T-cell (primary cell): ENCODE results near the gene STYK1. TPM values are rescaled to one million over a fixed set of nuclear protein-coding genes. Genes with fewer than 3 reads are reported as not detected.

ENCODE experiments used
- ATAC-seq, 4 experiments: fragments of 200-7000 bp in 3 of 4; fragments of 150-1000 bp in 1 of 4; cut with Tn5 transposase; replicated peaks in 1 of 4; 1 replicate in 3 of 4; 2 replicates in 1 of 4; pipeline ENCODE4 v1.10.0; 2021; ENCODE audit warnings: moderate library complexity in 3 of 4, mild to moderate bottlenecking in 2 of 4, moderate number of reproducible peaks in 1 of 4
- CTCF ChIA-PET, 2 donors: fragments of 300-600 bp; sonication (Branson Sonifier 250); formaldehyde crosslinking; loops; one replicate each; lab custom pipeline; 2022; ENCODE audit warnings: antibody characterized with exemption in 2 of 2; lab: Charles Lee
- POLR2A ChIA-PET, 2 donors: fragments of 300-600 bp; sonication (Branson Sonifier 250); formaldehyde crosslinking; loops; one replicate each; lab custom pipeline; 2022; ENCODE audit warnings: antibody characterized with exemption in 2 of 2; lab: Charles Lee
- DNase-seq, 35 experiments: peaks; one replicate each; pipeline versions ENCODE4 v3.0.0 to v3.0.0-alpha.2; 2013 to 2023
- H3K27ac ChIP-seq: one replicate; pipeline ENCODE4 v1.5.1; 2013; ENCODE audit warnings: low read length
- H3K27me3 ChIP-seq, 2 experiments: replicated peaks in 1 of 2; 1 replicate in 1 of 2; 2 replicates in 1 of 2; pipeline versions ENCODE4 v1.6.1 to v1.7.0; 2013; ENCODE audit warnings: low read length in 1 of 2, mixed read lengths in 1 of 2; ENCODE audit not compliant: control insufficient read depth in 2 of 2, insufficient read depth in 2 of 2; ENCODE audit errors: extremely low read depth in 1 of 2
- H3K36me3 ChIP-seq, 2 donors: 1 replicate in 1 of 2; 2 replicates in 1 of 2; pipeline versions ENCODE4 v1.6.1 to v1.7.0; 2013; ENCODE audit warnings: low read length in 1 of 2; ENCODE audit not compliant: control insufficient read depth in 2 of 2, insufficient read depth in 1 of 2; ENCODE audit errors: extremely low read depth in 1 of 2
- H3K4me1 ChIP-seq, 2 experiments: 1 replicate in 1 of 2; 2 replicates in 1 of 2; pipeline versions ENCODE4 v1.6.1 to v1.7.0; 2013; ENCODE audit warnings: low read length in 2 of 2, mixed read lengths in 1 of 2; ENCODE audit not compliant: insufficient read depth in 2 of 2, control insufficient read depth in 1 of 2; ENCODE audit errors: extremely low read depth in 1 of 2
- H3K4me3 ChIP-seq, 2 donors: 1 replicate in 1 of 2; 2 replicates in 1 of 2; pipeline versions ENCODE4 v1.5.1 to v1.7.0; 2013; ENCODE audit warnings: mild to moderate bottlenecking in 2 of 2, low read length in 1 of 2, moderate library complexity in 1 of 2; ENCODE audit not compliant: control insufficient read depth in 1 of 2; ENCODE audit errors: extremely low read depth in 1 of 2
- H3K9me3 ChIP-seq: 2 replicates; pipeline ENCODE4 v1.7.0; 2013
- H3K27ac Mint-ChIP-seq, 2 donors: one replicate each; pipeline ENCODE4 v1.8.0; 2020 to 2021; ENCODE audit warnings: mild to moderate bottlenecking in 2 of 2, mixed read lengths in 2 of 2
- H3K27me3 Mint-ChIP-seq, 2 donors: one replicate each; pipeline ENCODE4 v1.8.0; 2021 to 2022; ENCODE audit warnings: mixed read lengths in 2 of 2
- H3K36me3 Mint-ChIP-seq: one replicate; pipeline ENCODE4 v1.8.0; 2021; ENCODE audit warnings: mixed read lengths
- H3K4me1 Mint-ChIP-seq, 3 donors: one replicate each; pipeline ENCODE4 v1.8.0; 2020 to 2022; ENCODE audit warnings: mixed read lengths in 3 of 3, mild to moderate bottlenecking in 1 of 3
- H3K4me3 Mint-ChIP-seq, 3 donors: one replicate each; pipeline ENCODE4 v1.8.0; 2020 to 2022; ENCODE audit warnings: mild to moderate bottlenecking in 3 of 3, mixed read lengths in 3 of 3, moderate library complexity in 3 of 3
- H3K9me3 Mint-ChIP-seq, 3 donors: one replicate each; pipeline ENCODE4 v1.8.0; 2020 to 2022; ENCODE audit warnings: mixed read lengths in 3 of 3
- WGBS: methylation state at CpG from one replicate; pipeline ENCODE4 v1.1.5; 2013; ENCODE audit warnings: missing lambda C conversion rate; ENCODE audit not compliant: insufficient coverage; 5-methylcytosine and 5-hydroxymethylcytosine counted together
- total RNA-seq, 35 experiments: library from RNA in 6 of 35; stranded (reverse) in 6 of 35; fragments of 120-200 nt in 1 of 35; gene quantifications; one replicate each; pipeline versions ENCODE4 v1.2.1 to v1.2.4 and lab custom pipeline; 2013 to 2026

The STYK1 gene
- total RNA-seq, 5 donors from 2014 or later (not counting 1 experiment from before 2014, with no cell fraction given) = 0.20 to 1.8 (median 0.39) TPM

DNA sequence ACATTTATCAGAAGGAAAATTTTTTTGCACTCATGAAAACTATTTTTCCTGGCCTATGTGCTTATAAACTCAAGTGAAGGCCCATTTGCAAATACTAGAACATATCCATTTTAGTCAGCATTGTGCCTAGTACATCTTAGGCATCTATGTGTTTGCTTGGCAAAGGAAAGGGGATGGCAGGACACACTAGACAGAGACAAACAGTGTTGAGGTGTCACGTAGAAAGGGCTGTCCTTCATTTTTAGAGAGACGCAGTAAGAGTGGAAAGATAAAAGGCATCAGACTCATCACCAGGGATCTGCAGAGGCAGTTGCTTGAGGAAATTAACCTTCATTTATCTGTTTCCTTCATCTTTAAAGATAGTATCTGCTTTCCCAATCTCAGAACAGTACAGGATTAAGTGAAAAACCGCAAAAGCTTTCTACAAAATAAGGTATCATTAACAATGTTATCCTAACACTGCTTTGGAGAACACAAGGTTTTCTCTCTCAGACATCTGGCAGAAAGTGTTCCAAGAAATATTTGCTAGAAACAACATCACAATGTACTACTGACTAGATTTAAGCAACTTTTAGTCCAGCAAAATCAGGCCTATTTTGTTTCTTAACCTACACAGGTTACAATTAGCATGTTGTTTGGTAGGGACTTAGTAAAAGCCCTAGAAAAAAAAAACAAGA, 47.3 kb upstream of the STYK1 start:
- peaks cover 0 to 11% of the 10 kb centered on the region in 2 experiments for H3K27me3 ChIP-seq
- H3K27ac Mint-ChIP-seq = no peak overlapping the region
- H3K9me3 Mint-ChIP-seq = no peaks in the 10 kb centered on the region
- H3K4me1 Mint-ChIP-seq = peaks cover 26 to 36% (median 31%) of the 10 kb centered on the region in 3 donors
- H3K4me1 ChIP-seq = peaks cover 13 to 18% of the 10 kb centered on the region in 2 experiments
- ATAC-seq (no peak), DNase-seq (no peak)
- ChIA-PET CTCF (no interaction called here), POLR2A (no interaction called here)
- no peaks in the 10 kb centered on the region for H3K36me3 Mint-ChIP-seq
- peaks cover 26 to 59% of the 10 kb centered on the region in 2 donors for H3K27me3 Mint-ChIP-seq
- 43% methylated on average over 1 of the region's 3 CpGs for WGBS
- H3K36me3 ChIP-seq = no peaks in the 10 kb centered on the region
- H3K4me3 ChIP-seq = peak overlapping the region in 1 of 2 donors; percentile 66
- H3K4me3 Mint-ChIP-seq = peak overlapping the region; percentile 88 to 90 (median 88)
- H3K27ac ChIP-seq = peak overlapping the region; percentile 48
- H3K9me3 ChIP-seq = no peaks in the 10 kb centered on the region

DNA sequence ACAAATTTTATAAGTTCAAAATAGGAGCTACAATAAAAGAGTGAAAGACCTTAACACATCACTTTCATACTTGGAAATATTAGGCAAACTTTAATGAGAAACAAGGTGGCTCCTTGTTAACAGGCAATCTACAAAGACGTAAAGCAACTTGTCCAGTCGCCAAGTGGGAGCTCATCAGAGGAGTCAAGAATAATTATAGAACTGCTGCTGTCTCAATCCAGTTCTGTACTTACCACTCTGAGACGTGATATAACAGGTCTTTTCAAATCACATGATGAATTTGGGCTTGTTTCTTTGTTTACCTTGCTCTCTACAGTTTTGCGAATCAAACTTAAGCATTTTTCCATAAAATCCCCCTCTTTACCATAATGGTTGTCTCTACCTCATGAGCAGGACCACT, 45.6 kb upstream of the STYK1 start:
- Histone ChIP-seq H3K4me1 (peaks cover 22 to 23% of the 10 kb centered on the region in 2 experiments), H3K27ac (no peak overlapping the region), H3K4me3 (no peak overlapping the region), H3K36me3 (peaks cover 0 to 2% of the 10 kb centered on the region in 2 donors), H3K27me3 (peaks cover 0 to 11% of the 10 kb centered on the region in 2 experiments), H3K9me3 (no peaks in the 10 kb centered on the region)
- H3K27me3 Mint-ChIP-seq = peaks cover 28 to 59% of the 10 kb centered on the region in 2 donors
- H3K27ac Mint-ChIP-seq = no peak overlapping the region
- peaks cover 35 to 43% (median 40%) of the 10 kb centered on the region in 3 donors for H3K4me1 Mint-ChIP-seq
- ATAC-seq (no peak), DNase-seq (no peak)
- WGBS = 88% methylated on average over 4 of the region's 4 CpGs
- ChIA-PET POLR2A (interaction anchor here in 1 of 2 donors (0.6 kb wide), 1 partner anchor 47 kb away, joined by 4 read pairs; no protein-coding TSS in a partner anchor), CTCF (interaction anchor here in 1 of 2 donors (0.8 to 1.2 kb wide), 2 partner anchors 30 to 38 kb away, joined by 3 read pairs; no protein-coding TSS in a partner anchor)
- no peak overlapping the region for H3K4me3 Mint-ChIP-seq
- H3K9me3 Mint-ChIP-seq = no peaks in the 10 kb centered on the region
- H3K36me3 Mint-ChIP-seq = no peaks in the 10 kb centered on the region

DNA sequence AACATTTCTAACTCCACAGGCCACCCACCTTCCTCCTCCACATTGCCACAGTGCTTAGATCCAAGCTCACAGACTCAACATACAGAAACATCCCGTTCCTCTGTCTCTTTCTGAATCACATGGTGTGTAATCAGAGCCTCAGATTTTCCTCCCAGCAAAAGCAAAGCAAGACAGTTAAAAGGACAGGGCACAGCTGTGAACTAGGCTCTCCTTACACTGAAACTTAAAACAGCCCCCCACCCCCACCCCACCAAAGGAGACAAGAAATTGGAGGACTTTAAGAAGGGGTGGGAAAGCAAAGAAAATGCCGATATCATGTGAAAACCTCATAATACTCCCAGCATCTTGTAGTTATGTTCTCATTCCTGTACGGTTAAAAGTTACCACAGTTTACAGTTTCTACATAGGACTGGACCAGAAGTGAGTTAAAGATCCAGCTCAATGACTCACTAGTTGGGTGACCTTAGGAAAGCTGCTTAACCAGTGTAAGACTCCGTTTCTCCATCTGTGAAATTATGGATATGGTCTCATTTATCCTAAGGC, 44.5 kb upstream of the STYK1 start:
- peaks cover 17 to 53% of the 10 kb centered on the region in 2 donors for H3K27me3 Mint-ChIP-seq
- Histone ChIP-seq H3K27ac (no peak overlapping the region), H3K27me3 (peaks cover 0 to 9% of the 10 kb centered on the region in 2 experiments), H3K4me3 (no peak overlapping the region), H3K9me3 (no peaks in the 10 kb centered on the region), H3K36me3 (peaks cover 0 to 3% of the 10 kb centered on the region in 2 donors), H3K4me1 (peaks cover 17 to 19% of the 10 kb centered on the region in 2 experiments)
- CTCF ChIA-PET = interaction anchor here in 1 of 2 donors (1.2 kb wide), 1 partner anchor 31 kb away, joined by 3 read pairs; no protein-coding TSS in a partner anchor
- POLR2A ChIA-PET = interaction anchor here in 1 of 2 donors (0.6 kb wide), 1 partner anchor 10 kb away, joined by 4 read pairs; no protein-coding TSS in a partner anchor
- ATAC-seq (no peak), DNase-seq (no peak)
- H3K4me3 Mint-ChIP-seq = no peak overlapping the region
- peaks cover 30 to 34% (median 32%) of the 10 kb centered on the region in 3 donors for H3K4me1 Mint-ChIP-seq
- H3K27ac Mint-ChIP-seq = no peak overlapping the region
- no peaks in the 10 kb centered on the region for H3K36me3 Mint-ChIP-seq
- H3K9me3 Mint-ChIP-seq = no peaks in the 10 kb centered on the region
- WGBS = 73% methylated on average over 1 of the region's 4 CpGs

DNA sequence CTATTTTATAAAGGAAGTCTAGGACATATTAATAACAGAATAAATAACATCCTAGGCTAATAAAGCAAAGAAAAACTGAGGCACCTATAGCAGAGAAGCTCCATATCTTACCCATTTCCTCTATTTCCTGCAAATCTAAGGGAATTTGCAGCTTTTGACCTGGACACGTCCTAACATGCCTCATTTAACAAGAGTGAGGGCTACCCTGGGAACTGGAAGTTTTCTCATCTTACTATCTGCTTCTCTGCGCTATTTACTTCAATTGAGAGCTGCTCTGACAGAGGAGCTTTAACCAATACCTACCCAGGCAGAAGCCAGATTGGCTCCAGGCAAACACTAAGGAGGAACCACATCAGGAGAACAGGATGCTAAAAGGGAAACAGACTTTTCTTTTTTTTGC, 43.6 kb upstream of the STYK1 start:
- no peak overlapping the region for H3K4me3 ChIP-seq
- Mint-ChIP-seq H3K27ac (no peak overlapping the region), H3K27me3 (peaks cover 17 to 55% of the 10 kb centered on the region in 2 donors), H3K4me1 (peaks cover 27 to 32% (median 32%) of the 10 kb centered on the region in 3 donors), H3K4me3 (no peak overlapping the region), H3K36me3 (peaks cover 6% of the 10 kb centered on the region), H3K9me3 (no peaks in the 10 kb centered on the region)
- no peak overlapping the region for H3K27ac ChIP-seq
- ATAC-seq = no peak
- ChIA-PET CTCF (interaction anchor here in 1 of 2 donors (0.6 kb wide), 1 partner anchor 1078 kb away, joined by 4 read pairs; no protein-coding TSS in a partner anchor), POLR2A (no interaction called here)
- H3K27me3 ChIP-seq = peaks cover 0 to 5% of the 10 kb centered on the region in 2 experiments
- H3K9me3 ChIP-seq = no peaks in the 10 kb centered on the region
- DNase-seq = no peak
- peaks cover 13 to 19% of the 10 kb centered on the region in 2 experiments for H3K4me1 ChIP-seq
- H3K36me3 ChIP-seq = peaks cover 0 to 3% of the 10 kb centered on the region in 2 donors
- 75% methylated on average over 2 of the region's 2 CpGs for WGBS

DNA sequence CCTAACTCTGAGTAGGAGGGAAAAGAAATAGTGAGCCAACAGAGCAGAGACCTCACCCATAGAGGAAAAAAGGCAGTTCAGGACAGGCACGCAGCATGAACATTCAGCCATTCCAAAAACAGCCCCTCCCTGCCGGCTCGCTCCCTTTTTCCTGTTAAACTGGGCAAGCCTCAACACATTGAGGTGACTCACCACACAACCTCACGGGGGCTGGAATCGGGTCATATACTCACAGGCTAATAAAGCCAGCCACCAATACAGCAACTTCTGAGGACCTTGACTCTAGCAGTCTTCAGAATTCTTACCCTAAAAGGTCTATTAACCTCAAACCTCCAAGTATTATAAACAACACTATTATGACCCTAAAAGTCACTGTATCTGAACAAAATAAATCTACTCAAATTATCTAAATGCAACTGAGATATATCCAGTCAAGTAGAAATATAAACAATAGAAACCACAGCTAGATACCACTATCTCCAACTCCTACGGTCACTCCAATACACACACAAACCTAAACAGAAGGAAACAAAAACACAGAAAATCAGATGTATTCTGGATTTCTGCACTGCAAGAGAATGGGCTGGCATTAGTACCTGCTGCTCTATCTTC, 43.0 kb upstream of the STYK1 start:
- no peak overlapping the region for H3K4me3 Mint-ChIP-seq
- peaks cover 7 to 19% of the 10 kb centered on the region in 2 experiments for H3K4me1 ChIP-seq
- DNase-seq (no peak), ATAC-seq (no peak)
- H3K4me1 Mint-ChIP-seq = peaks cover 21 to 27% (median 26%) of the 10 kb centered on the region in 3 donors
- H3K27me3 Mint-ChIP-seq = peaks cover 15 to 50% of the 10 kb centered on the region in 2 donors
- H3K9me3 Mint-ChIP-seq = no peaks in the 10 kb centered on the region
- no peaks in the 10 kb centered on the region for H3K27me3 ChIP-seq
- H3K27ac Mint-ChIP-seq = no peak overlapping the region
- peaks cover 7% of the 10 kb centered on the region for H3K36me3 Mint-ChIP-seq
- POLR2A ChIA-PET = no interaction called here
- H3K9me3 ChIP-seq = no peaks in the 10 kb centered on the region
- no peak overlapping the region for H3K4me3 ChIP-seq
- CTCF ChIA-PET = interaction anchor here in 1 of 2 donors (0.6 kb wide), 1 partner anchor 1078 kb away, joined by 4 read pairs; no protein-coding TSS in a partner anchor
- H3K36me3 ChIP-seq = peaks cover 0 to 3% of the 10 kb centered on the region in 2 donors
- no peak overlapping the region for H3K27ac ChIP-seq
- 93% methylated on average over 6 of the region's 6 CpGs for WGBS

DNA sequence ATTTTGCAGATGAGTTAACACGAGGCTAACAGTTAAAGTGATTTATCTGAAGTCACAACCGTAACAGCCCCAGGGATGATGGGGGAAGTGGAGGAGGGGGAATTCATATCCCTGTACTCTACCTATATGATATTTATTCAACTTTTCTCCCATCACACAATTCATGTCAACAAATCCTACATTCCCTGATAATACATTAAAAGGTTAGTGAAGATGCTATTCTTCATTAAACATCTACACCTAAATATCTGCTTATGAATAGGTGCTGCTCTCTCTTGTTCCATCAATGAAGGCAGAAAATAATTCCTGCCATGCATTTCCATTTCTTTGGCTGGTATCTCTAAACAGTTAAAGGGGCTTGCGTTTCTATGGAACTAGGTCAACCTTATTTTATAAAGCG, 42.4 kb upstream of the STYK1 start:
- peak overlapping the region in 1 of 3 donors; percentile 51 for H3K4me3 Mint-ChIP-seq
- H3K36me3 ChIP-seq = peaks cover 0 to 3% of the 10 kb centered on the region in 2 donors
- H3K4me1 Mint-ChIP-seq = peaks cover 17 to 22% (median 21%) of the 10 kb centered on the region in 3 donors
- H3K27ac Mint-ChIP-seq = no peak overlapping the region
- H3K27ac ChIP-seq = no peak overlapping the region
- H3K4me3 ChIP-seq = no peak overlapping the region
- ChIA-PET CTCF (interaction anchor here in 1 of 2 donors (1.0 kb wide), 1 partner anchor 767 kb away, joined by 3 read pairs; no protein-coding TSS in a partner anchor), POLR2A (no interaction called here)
- no peak for ATAC-seq
- H3K27me3 Mint-ChIP-seq = peaks cover 13 to 48% of the 10 kb centered on the region in 2 donors
- no peaks in the 10 kb centered on the region for H3K27me3 ChIP-seq
- H3K9me3 ChIP-seq = no peaks in the 10 kb centered on the region
- no peak for DNase-seq
- no peaks in the 10 kb centered on the region for H3K9me3 Mint-ChIP-seq
- peaks cover 7% of the 10 kb centered on the region for H3K36me3 Mint-ChIP-seq
- no CpG with 5 or more reads among the region's 4 CpGs for WGBS
- H3K4me1 ChIP-seq = peaks cover 5 to 15% of the 10 kb centered on the region in 2 experiments
